ENCODE measurements around the gene BUB1. TPM values are rescaled to one million over a fixed set of nuclear protein-coding genes. Genes with fewer than 3 reads are reported as not detected.
"Not testable (repeated sequence)": the region's sequence is repeated elsewhere in the genome, so short reads cannot be mapped to it uniquely, and the experiment has no call there.

BUB1 gene
- total RNA-seq, 1 donor from 2014 or later = 0.88 TPM

- ATAC-seq; DNase-seq (ENCODE audit: low spot score): not testable (repeated sequence)
These were observed 68.9 kb downstream of the BUB1 start for GRCh38 chr2:110608788-110609502.

- DNase-seq (ENCODE audit: low spot score) = not testable (repeated sequence)
These were observed 72.8 kb downstream of the BUB1 start for GRCh38 chr2:110605057-110605456.

GRCh38 chr2:110603917-110604591 lies 73.8 kb downstream of the BUB1 start:
- not testable (repeated sequence) for DNase-seq (ENCODE audit: low spot score); ATAC-seq

More at GRCh38 chr2:110605057-110605456, 72.8 kb downstream of the BUB1 start:
- not testable (repeated sequence) for ATAC-seq

- not testable (repeated sequence) for ATAC-seq; DNase-seq (ENCODE audit: low spot score)
These were observed 75.7 kb downstream of the BUB1 start for GRCh38 chr2:110602139-110602538.

- DNase-seq (ENCODE audit: low spot score); ATAC-seq: not testable (repeated sequence)
These were observed 85.9 kb downstream of the BUB1 start for GRCh38 chr2:110591973-110592372.

- not testable (repeated sequence) for DNase-seq (ENCODE audit: low spot score); ATAC-seq
These were observed 88.1 kb downstream of the BUB1 start for GRCh38 chr2:110589677-110590330.

GRCh38 chr2:110588520-110588919 lies 89.3 kb downstream of the BUB1 start:
- not testable (repeated sequence) for DNase-seq (ENCODE audit: low spot score)
- peak; percentile 94 for ATAC-seq

Other genes starting within 250 kb of the BUB1 start
- gene LIMS4, start 205.2 kb downstream of the BUB1 start, total RNA-seq = not detected
- gene RGPD6, start 100.8 kb downstream of the BUB1 start, total RNA-seq = 2.7 TPM
- gene ACOXL, start 54.5 kb upstream of the BUB1 start, total RNA-seq = not detected